IMR-90 (cell line): ENCODE results near the gene MAGI1. TPM values are rescaled to one million over a fixed set of nuclear protein-coding genes. Genes with fewer than 3 reads are reported as not detected.

ENCODE experiments used
- ATAC-seq: fragments of 200-7000 bp; cut with Tn5 transposase; 2 replicates; pipeline ENCODE4 v1.9.1; 2020; ENCODE audit warnings: low read depth, mild to moderate bottlenecking, moderate library complexity
- BruUV-seq: library from RNA; stranded (reverse); fragments of 400-500 nt; replicated peaks from 2 replicates; lab custom pipeline; 2021; lab: Mats Ljungman, UMichigan
- CTCF ChIA-PET: fragments of 300-600 bp; formaldehyde crosslinking; extraction: SDS; loops from one replicate; lab custom pipeline; 2021; ENCODE audit warnings: antibody characterized with exemption; lab: Yijun Ruan, JAX
- POLR2A ChIA-PET: fragments of 300-600 bp; sonication (Branson Sonifier 250); formaldehyde crosslinking; loops from one replicate; lab custom pipeline; 2022; ENCODE audit warnings: antibody characterized with exemption; ENCODE audit not compliant: unreplicated experiment; lab: Charles Lee
- DNase-seq: peaks from one replicate; pipeline ENCODE4 v3.0.0; 2013
- H2AFZ ChIP-seq: replicated peaks from 2 replicates; pipeline ENCODE3; 2013; ENCODE audit warnings: low read length, mild to moderate bottlenecking; ENCODE audit not compliant: poor library complexity
- H2AK5ac ChIP-seq: 2 replicates; pipeline ENCODE4 v1.6.1; 2013; ENCODE audit warnings: low read depth, low read length, inconsistent platforms
- H2AK9ac ChIP-seq: replicated peaks from 2 replicates; pipeline ENCODE3; 2013; ENCODE audit warnings: mild to moderate bottlenecking, low read depth, low read length, moderate library complexity; ENCODE audit not compliant: poor library complexity
- H2BK120ac ChIP-seq: 2 replicates; pipeline ENCODE4 v1.6.1; 2013; ENCODE audit warnings: low read depth, low read length, inconsistent platforms
- H2BK15ac ChIP-seq: 3 replicates; pipeline ENCODE4 v1.6.1; 2013; ENCODE audit warnings: low read depth, low read length, inconsistent platforms
- H2BK20ac ChIP-seq: 2 replicates; pipeline ENCODE4 v1.6.1; 2013; ENCODE audit warnings: low read depth, mild to moderate bottlenecking, inconsistent platforms, low read length, moderate library complexity
- H2BK5ac ChIP-seq: 2 replicates; pipeline ENCODE4 v1.6.1; 2013; ENCODE audit warnings: mild to moderate bottlenecking, low read depth, low read length, inconsistent platforms; ENCODE audit not compliant: poor library complexity, severe bottlenecking
- H3K14ac ChIP-seq: replicated peaks from 2 replicates; pipeline ENCODE4 v1.6.1; 2013; ENCODE audit warnings: low read depth, low read length, inconsistent platforms
- H3K18ac ChIP-seq: 2 replicates; pipeline ENCODE4 v1.6.1; 2013; ENCODE audit warnings: low read depth, low read length, control low read depth
- H3K23ac ChIP-seq: 2 replicates; pipeline ENCODE4 v1.6.1; 2013; ENCODE audit warnings: low read depth, low read length, inconsistent platforms
- H3K27ac ChIP-seq: 2 replicates; pipeline ENCODE4 v1.5.1; 2013; ENCODE audit warnings: mild to moderate bottlenecking, control low read depth, low read length; ENCODE audit not compliant: insufficient read depth
- H3K27me3 ChIP-seq: 2 replicates; pipeline ENCODE4 v1.6.1; 2013; ENCODE audit warnings: low read length; ENCODE audit not compliant: control insufficient read depth, insufficient read depth
- H3K36me3 ChIP-seq: 2 replicates; pipeline ENCODE4 v1.6.1; 2013; ENCODE audit warnings: low read length, mixed read lengths; ENCODE audit not compliant: control insufficient read depth, insufficient read depth
- H3K4ac ChIP-seq: 2 replicates; pipeline ENCODE4 v1.6.1; 2013; ENCODE audit warnings: low read depth, low read length, inconsistent platforms
- H3K4me1 ChIP-seq: 2 replicates; pipeline ENCODE4 v1.6.1; 2013; ENCODE audit warnings: low read length, mixed read lengths; ENCODE audit not compliant: control insufficient read depth, insufficient read depth
- H3K4me2 ChIP-seq: 2 replicates; pipeline ENCODE4 v1.6.1; 2013; ENCODE audit warnings: low read depth, mild to moderate bottlenecking, control low read depth, low read length, moderate library complexity
- H3K4me3 ChIP-seq: 2 replicates; pipeline ENCODE4 v1.5.1; 2013; ENCODE audit warnings: low read depth, mild to moderate bottlenecking, control low read depth, low read length, moderate library complexity; ENCODE audit not compliant: insufficient read depth
- H3K56ac ChIP-seq: 2 replicates; pipeline ENCODE4 v1.6.1; 2013; ENCODE audit warnings: low read length, inconsistent platforms; ENCODE audit not compliant: insufficient read depth; ENCODE audit errors: extremely low read depth
- H3K79me1 ChIP-seq, 2 experiments: 2 replicates each; pipeline ENCODE4 v1.6.1; 2013; ENCODE audit warnings: low read length in 2 of 2, inconsistent platforms in 1 of 2, low read depth in 1 of 2
- H3K9ac ChIP-seq: 2 replicates; pipeline ENCODE4 v1.6.1; 2013; ENCODE audit warnings: low read depth, low read length, control low read depth
- H3K9me1 ChIP-seq: 2 replicates; pipeline ENCODE4 v1.6.1; 2013; ENCODE audit warnings: low read length, inconsistent platforms; ENCODE audit not compliant: insufficient read depth
- H3K9me3 ChIP-seq: 2 replicates; pipeline ENCODE4 v1.6.1; 2013; ENCODE audit warnings: low read length; ENCODE audit not compliant: control insufficient read depth, insufficient read depth
- H4K20me1 ChIP-seq: 2 replicates; pipeline ENCODE4 v1.6.1; 2013; ENCODE audit warnings: low read length, inconsistent platforms; ENCODE audit not compliant: insufficient read depth
- H4K5ac ChIP-seq: 2 replicates; pipeline ENCODE4 v1.6.1; 2013; ENCODE audit warnings: mild to moderate bottlenecking, low read depth, low read length, control low read depth
- H4K8ac ChIP-seq, 2 experiments: 2 replicates each; pipeline ENCODE4 v1.6.1; 2013; ENCODE audit warnings: low read depth in 2 of 2, low read length in 2 of 2, control low read depth in 1 of 2, inconsistent platforms in 1 of 2
- H4K91ac ChIP-seq: 2 replicates; pipeline ENCODE4 v1.6.1; 2013; ENCODE audit warnings: low read depth, low read length, inconsistent platforms; ENCODE audit not compliant: insufficient read depth
- BHLHE40 ChIP-seq: fragments of 150-350 bp; IDR thresholded peaks from 2 replicates; pipeline ENCODE4 v1.6.1; 2016; ENCODE audit warnings: mild to moderate bottlenecking, low read depth, low read length
- CEBPB ChIP-seq: IDR thresholded peaks from 2 replicates; pipeline ENCODE4 v1.6.1; 2012; ENCODE audit warnings: low read depth, low read length, improper control_type of control experiment
- CHD1 ChIP-seq: IDR thresholded peaks from 2 replicates; pipeline ENCODE4 v1.6.1; 2012; ENCODE audit warnings: low read depth, low read length, improper control_type of control experiment
- CTCF ChIP-seq: conservative IDR thresholded peaks from 2 replicates; pipeline ENCODE4 v1.5.1; 2012; ENCODE audit warnings: mild to moderate bottlenecking, low read depth, low read length, improper control_type of control experiment
- ELK1 ChIP-seq: fragments of 150-350 bp; IDR thresholded peaks from 2 replicates; pipeline ENCODE4 v1.6.1; 2016; ENCODE audit warnings: low read depth, mild to moderate bottlenecking, low read length, moderate library complexity, borderline replicate concordance
- FOS ChIP-seq: fragments of 150-350 bp; IDR thresholded peaks from 2 replicates; pipeline ENCODE4 v1.6.1; 2016; ENCODE audit warnings: low read depth, low read length
- MAFK ChIP-seq: IDR thresholded peaks from 2 replicates; pipeline ENCODE4 v1.6.1; 2012; ENCODE audit warnings: low read depth, low read length, improper control_type of control experiment
- MAZ ChIP-seq: IDR thresholded peaks from 2 replicates; pipeline ENCODE4 v1.6.1; 2012; ENCODE audit warnings: low read depth, mild to moderate bottlenecking, low read length, improper control_type of control experiment, moderate library complexity, borderline replicate concordance
- MXI1 ChIP-seq: IDR thresholded peaks from 2 replicates; pipeline ENCODE4 v1.6.1; 2012; ENCODE audit warnings: low read depth, mild to moderate bottlenecking, low read length, moderate library complexity, borderline replicate concordance
- NFE2L2 ChIP-seq: fragments of 150-350 bp; IDR thresholded peaks from 2 replicates; pipeline ENCODE4 v1.6.1; 2016; ENCODE audit warnings: low read depth, mild to moderate bottlenecking, low read length
- POLR2A ChIP-seq: IDR thresholded peaks from 2 replicates; pipeline ENCODE4 v1.6.1; 2012; ENCODE audit warnings: mild to moderate bottlenecking, low read depth, low read length
- RAD21 ChIP-seq: IDR thresholded peaks from 2 replicates; pipeline ENCODE4 v1.6.1; 2012; ENCODE audit warnings: low read length, improper control_type of control experiment
- RCOR1 ChIP-seq: IDR thresholded peaks from 2 replicates; pipeline ENCODE4 v1.6.1; 2012; ENCODE audit warnings: mild to moderate bottlenecking, low read length, improper control_type of control experiment; ENCODE audit not compliant: insufficient replicate concordance
- RFX5 ChIP-seq: IDR thresholded peaks from 2 replicates; pipeline ENCODE4 v1.8.0; 2012; ENCODE audit warnings: low read depth, mild to moderate bottlenecking, low read length, moderate library complexity
- SMC3 ChIP-seq: fragments of 150-350 bp; IDR thresholded peaks from 2 replicates; pipeline ENCODE4 v1.6.1; 2016; ENCODE audit warnings: low read depth, mild to moderate bottlenecking, antibody characterized with exemption, low read length, moderate library complexity
- USF2 ChIP-seq: fragments of 150-350 bp; IDR thresholded peaks from 2 replicates; pipeline ENCODE4 v1.6.1; 2017; ENCODE audit warnings: mild to moderate bottlenecking, antibody characterized with exemption, low read length, low read depth
- WGBS, 2 experiments: methylation state at CpG; one replicate each; pipeline versions ENCODE4 v1.1.5 to v1.1.7; 2013; ENCODE audit warnings: missing lambda C conversion rate in 2 of 2; ENCODE audit not compliant: insufficient read length in 1 of 2; ENCODE audit errors: extremely low coverage in 2 of 2; 5-methylcytosine and 5-hydroxymethylcytosine counted together
- dilution Hi-C: fragments of 300-500 bp; cut with HindIII; formaldehyde crosslinking; loops from one replicate; pipeline ENCODE4 v1.14.3; 2018; ENCODE audit warnings: low sequenced_read_pairs; ENCODE audit not compliant: unreplicated experiment
- in situ Hi-C: fragments of 300-500 bp; cut with MboI; formaldehyde crosslinking; loops from 3 replicates; pipeline ENCODE4 v1.14.3; 2019; ENCODE audit warnings: low sequenced_read_pairs, inconsistent platforms, mixed read lengths
- intact Hi-C: fragments of 100-400 bp; cut with micrococcal nuclease; formaldehyde crosslinking; loops from 2 replicates; pipeline ENCODE4 v1.10.0; 2022
- polyA plus RNA-seq, 3 experiments: library from polyadenylated mRNA; depleted of rRNA; stranded (reverse); fragments of >200 nt; gene quantifications; 2 replicates each; pipeline ENCODE4 v1.2.3, GENCODE V29; 2012; ENCODE audit warnings: low replicate concordance in 1 of 3
- total RNA-seq: library from RNA; depleted of rRNA; stranded (reverse); fragments of >200 nt; gene quantifications from 2 replicates; pipeline ENCODE4 v1.2.3, GENCODE V29; 2012

The MAGI1 gene
- total and polyA plus RNA-seq, 2 of the 4 experiments (the other 2 are of a cell fraction) = 14.5 to 24.2 TPM

- no peak overlapping the region for H2BK15ac ChIP-seq
- ChIA-PET CTCF (no interaction called here), POLR2A (no interaction called here)
- no peak overlapping the region for H3K56ac ChIP-seq
- H3K79me1 ChIP-seq = peaks cover 12 to 19% of the 10 kb centered on the region in 2 experiments
- no peak overlapping the region for H2AFZ ChIP-seq
- dilution Hi-C loops (no loop called here), intact Hi-C loops (no loop called here), in situ Hi-C loops (no loop called here)
- peaks cover 2% of the 10 kb centered on the region; the same call in 1 of the 2 replicates for H3K9me1 ChIP-seq
- no peak overlapping the region for H2BK120ac ChIP-seq
- no CpG with 5 or more reads among the region's 4 CpGs for WGBS, 2 experiments
- H4K91ac ChIP-seq = no peak overlapping the region
- H2BK5ac ChIP-seq = no peak overlapping the region
- H3K18ac ChIP-seq = no peak overlapping the region
- no peak overlapping the region for H3K14ac ChIP-seq
- H4K20me1 ChIP-seq = no peaks in the 10 kb centered on the region; the same call in 1 of the 2 replicates
- H3K4ac ChIP-seq = no peak overlapping the region
- no peak overlapping the region for H3K9ac ChIP-seq
- H3K4me2 ChIP-seq = no peak overlapping the region
- no peaks in the 10 kb centered on the region for H3K9me3 ChIP-seq
- H4K5ac ChIP-seq = no peak overlapping the region
- peaks cover 3% of the 10 kb centered on the region for H3K4me1 ChIP-seq
- TF ChIP-seq MAFK = no peak
- TF ChIP-seq MAZ = no peak
- no peak for TF ChIP-seq POLR2A
- TF ChIP-seq CTCF = no peak
- TF ChIP-seq BHLHE40 = no peak
- no peak for TF ChIP-seq MXI1
- TF ChIP-seq SMC3 = no peak
- no peak for TF ChIP-seq CHD1
- no peak for TF ChIP-seq RAD21
- TF ChIP-seq USF2 = no peak
- TF ChIP-seq FOS = no peak
- no peak for TF ChIP-seq RCOR1
- no peak for TF ChIP-seq CEBPB
- no peak for TF ChIP-seq RFX5
- no peak for TF ChIP-seq NFE2L2
- no peak for TF ChIP-seq ELK1
- H2AK9ac ChIP-seq = no peak overlapping the region
- no TSS peak for BruUV-seq
- H4K8ac ChIP-seq = no peak overlapping the region
- DNase-seq = no peak
- H3K36me3 ChIP-seq = no peaks in the 10 kb centered on the region
- no peak overlapping the region for H3K27ac ChIP-seq
- ATAC-seq = no peak
- H3K4me3 ChIP-seq = no peak overlapping the region
- H2AK5ac ChIP-seq = no peak overlapping the region
- no peaks in the 10 kb centered on the region for H3K27me3 ChIP-seq
- H3K23ac ChIP-seq = no peak overlapping the region
- no peak overlapping the region for H2BK20ac ChIP-seq
Measured at GRCh38 chr3:65523878-65524277, 514.8 kb downstream of the MAGI1 start.
